HG02678 (cell line): ENCODE data around the gene FANCG.

Experiments used
- ATAC-seq: cut with Tn5 transposase; IDR thresholded peaks from one replicate; pipeline ENCODE4 v1.9.1; 2021; ENCODE audit warnings: mild to moderate bottlenecking, moderate library complexity; ENCODE audit not compliant: unreplicated experiment

The FANCG gene

DNA sequence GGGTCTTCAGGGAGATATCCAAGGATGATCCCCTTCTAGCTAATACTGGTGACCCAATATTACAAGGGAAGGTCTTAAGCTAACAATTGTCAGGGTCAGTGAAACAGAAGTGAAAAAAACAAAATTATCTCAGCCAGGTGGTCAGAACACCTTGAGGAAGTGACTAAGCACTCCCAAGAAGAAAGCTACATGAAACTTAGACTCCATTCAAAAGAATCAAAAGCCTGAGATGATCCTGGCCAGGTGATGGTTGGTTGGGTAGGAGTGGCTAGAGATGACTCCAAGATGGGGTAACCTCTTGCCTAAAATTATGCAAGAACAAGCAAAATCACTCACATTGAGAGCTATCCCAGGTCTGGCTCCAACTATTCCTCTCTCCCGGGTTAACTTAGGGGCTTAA is 12.7 kb downstream of the FANCG start:
- no peak for ATAC-seq

DNA sequence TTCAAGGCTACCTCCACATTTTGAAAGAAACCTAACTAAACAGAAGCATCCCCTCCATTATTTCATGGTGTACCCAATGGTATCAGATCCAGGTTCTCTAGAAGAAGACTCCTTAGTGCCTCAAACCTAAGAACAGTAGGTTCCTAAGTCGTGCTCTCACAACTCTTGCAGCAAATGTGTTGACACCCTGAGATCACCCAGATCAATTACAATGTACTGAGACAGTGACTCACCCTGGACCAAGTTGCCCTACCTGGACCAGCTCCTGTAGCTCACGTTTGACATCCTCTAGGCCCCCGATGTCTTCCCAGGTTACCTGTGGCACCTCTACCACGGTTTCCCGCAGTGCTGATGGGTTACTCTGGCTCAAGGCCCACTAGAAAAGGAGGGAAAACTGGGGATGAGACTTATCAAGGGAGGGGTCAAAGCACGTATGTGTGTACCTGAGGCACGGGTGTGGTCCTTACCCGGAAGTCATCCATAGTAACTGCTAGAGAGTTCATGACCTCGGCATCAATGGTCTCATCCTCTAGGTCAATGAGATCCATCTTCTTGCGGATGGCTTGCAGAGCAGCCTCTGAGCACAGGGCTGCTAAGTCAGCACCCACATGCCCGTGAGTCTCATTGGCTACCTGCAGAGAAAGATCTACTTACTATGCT is 19.1 kb downstream of the FANCG start:
- ATAC-seq = no peak

DNA sequence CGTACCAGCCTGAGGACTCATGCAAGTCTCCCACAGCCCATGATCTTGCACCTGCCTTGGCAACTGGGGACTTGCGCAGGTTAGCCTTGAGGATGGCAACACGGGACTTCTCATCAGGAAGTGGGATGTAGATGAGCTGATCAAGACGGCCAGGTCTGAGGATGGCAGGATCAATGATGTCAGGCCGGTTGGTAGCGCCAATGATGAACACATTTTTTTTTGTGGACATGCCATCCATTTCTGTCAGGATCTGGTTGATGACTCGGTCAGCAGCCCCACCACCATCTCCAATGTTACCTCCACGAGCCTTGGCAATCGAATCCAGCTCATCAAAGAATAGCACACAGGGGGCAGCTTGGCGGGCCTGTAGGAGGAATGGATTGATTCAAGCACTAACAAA is 20.3 kb downstream of the FANCG start:
- ATAC-seq = no peak

DNA sequence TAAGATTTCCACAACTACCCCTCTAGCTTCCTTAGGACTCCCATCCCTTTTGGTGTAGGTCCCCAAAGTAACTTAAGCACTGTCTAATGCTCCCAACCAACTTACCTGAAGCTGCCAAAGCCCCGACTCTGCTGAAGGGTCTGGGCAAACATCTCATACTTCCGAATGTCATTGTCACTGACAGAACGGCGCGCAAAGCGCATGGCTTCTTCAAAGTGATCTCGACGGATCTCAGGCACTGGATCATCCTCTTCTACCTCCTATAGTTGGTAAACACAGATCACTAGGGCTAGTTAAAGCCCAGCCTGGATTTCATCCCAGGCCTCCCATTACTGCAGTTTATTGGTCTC is 22.5 kb downstream of the FANCG start:
- no peak for ATAC-seq

DNA sequence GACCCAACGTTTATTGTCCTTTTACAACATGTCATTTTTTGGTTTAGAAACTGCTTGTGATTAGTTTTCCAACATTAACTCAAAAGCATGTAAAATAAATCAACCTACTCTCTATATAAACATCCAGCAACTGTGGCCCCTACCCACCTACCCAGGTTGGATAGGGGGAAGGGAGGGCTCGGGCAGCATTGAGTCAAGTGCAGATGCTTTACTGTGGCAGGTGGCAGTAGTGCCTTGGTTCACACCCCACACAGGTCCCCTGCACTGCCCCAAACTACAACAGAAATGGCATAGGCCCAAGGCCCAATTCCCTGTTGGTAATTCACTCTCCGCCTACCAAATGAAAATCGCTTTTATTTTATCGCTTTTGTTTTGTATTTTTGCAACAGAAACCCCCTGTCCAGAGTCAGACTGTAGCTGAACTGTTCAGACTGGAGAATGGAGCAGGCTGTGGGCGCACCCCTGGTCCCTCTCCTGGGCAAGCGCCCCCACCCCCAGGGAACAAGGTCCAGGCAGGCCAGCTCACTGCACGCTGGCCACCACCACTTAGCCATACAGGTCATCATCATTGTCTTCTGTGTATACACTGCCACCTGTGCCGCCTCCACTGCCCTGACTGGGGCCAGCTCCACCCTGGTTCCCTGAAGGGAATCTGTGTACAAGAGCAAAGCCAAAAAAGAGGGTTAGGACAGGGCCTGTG is 23.0 kb downstream of the FANCG start:
- no peak for ATAC-seq

DNA sequence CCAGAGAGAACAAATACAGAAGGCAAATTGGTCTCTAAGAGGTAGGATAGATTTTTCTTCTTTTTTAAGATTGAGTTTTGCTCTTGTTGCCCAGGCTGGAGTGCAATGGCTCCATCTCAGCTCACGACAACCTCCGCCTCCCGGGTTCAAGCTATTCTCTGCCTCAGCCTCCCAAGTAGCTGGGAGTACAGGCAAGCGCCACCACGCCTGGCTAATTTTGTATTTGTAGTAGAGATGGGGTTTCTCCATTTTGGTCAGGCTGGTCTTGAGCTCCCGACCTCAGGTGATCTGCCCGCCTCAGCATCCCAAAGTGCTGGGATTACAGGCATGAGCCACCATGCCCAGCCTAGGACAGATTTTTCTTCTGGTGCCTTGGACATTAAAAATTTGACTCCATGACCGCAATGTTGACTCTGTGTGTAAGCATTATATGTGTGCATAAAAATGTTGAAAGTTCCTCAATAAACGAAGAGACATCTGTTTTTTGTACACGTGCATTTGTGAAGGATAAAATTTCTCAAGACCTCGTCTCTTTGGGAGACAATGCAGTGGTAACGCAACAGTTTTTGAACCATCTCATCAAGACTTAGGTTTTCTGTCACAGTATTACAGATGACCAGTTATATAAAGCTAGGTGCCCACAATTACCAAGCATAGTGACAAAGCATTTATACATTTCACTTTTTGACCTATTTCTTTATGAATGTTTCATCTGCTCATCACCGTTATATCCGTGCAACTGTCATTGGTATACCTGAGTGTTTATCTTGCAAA is 24.7 kb downstream of the FANCG start:
- no peak for ATAC-seq

DNA sequence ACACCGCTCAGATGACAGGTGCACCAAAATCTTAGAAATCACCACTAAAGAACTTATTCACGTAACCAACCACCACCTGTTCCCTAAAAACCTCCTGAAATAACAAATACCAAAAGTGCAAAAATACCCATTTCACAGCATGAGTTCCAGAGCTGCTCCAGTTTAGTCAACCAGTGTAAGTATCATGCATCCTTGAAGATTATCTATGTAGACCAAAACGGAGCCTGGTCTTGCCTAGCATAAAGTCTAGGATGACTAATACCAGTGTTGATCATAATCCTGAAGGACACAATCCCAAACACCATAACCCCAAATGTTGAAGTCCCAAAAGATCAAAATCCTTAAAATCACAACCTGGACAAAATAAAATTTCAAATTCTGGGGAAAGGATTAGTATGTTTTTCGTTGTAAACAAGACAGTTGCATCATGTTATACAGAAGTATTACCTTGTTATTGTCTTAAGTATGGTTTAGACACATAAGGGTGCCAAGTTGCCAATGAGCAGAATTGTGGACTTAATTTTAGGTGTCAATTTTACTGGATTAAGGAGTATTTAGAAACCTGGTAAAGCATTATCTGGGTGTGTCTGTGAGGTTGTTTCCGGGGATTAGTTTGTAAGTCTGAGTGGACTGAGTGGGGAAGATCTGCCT is 25.4 kb downstream of the FANCG start:
- ATAC-seq = no peak

DNA sequence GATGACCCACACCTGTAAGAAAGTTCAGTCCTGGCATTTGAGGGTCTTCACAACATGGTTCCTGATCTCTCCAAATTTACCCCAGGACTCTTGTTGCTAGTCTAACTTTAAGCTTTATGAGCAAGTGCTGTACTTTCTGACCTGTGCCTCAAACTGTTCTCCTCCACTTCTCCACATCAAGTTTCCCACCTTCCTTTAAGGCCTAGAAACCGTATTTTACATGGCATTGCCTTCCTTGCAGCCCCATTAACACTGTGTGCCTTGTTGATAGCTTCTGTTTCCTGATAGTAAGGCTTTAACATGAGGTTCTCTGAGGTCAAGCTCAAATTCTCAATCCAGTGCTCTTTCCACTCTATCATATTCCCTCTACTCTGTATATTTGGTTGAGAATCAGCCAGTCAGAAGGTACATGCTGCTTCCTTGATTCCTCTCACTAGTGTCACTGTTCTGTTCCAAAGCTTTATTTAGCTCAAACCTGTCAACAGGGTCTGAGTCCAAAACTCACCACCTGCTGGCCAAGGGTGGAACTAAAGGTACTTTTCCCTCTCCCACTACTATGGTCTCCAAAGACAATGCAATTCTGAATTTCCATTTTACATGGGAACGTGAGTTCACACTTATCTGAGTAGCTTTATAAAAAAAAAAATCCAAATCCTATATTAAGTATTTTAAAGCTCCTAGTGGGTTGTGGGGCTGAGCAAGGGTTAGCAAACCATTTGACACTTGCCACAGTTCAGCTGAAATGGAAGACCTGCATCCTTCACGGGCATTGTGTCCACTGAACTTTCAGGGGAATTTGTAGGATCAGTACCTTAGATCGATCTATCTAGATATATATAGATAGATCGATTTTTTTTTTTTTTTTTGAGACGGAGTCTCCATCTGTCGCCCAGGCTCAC is 28.4 kb downstream of the FANCG start:
- ATAC-seq = no peak

DNA sequence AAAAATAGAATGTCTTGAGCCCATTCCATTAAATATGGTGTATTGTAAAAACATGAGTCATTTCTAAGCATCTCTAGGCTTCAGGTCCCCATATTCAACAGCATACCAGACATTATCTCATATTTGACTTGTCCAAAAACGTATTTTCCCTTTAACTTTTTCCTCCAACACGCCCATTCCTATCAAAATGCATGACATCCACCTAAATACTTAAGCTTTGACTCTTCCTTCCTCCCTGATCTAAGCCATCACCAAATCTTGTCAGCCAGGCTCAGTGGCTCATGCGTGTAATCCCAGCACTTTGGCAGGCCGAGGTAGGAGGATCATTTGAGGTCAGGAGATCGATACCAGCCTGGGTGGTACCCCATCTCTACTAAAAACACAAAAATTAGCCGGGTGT is 31.2 kb downstream of the FANCG start:
- no peak for ATAC-seq

DNA sequence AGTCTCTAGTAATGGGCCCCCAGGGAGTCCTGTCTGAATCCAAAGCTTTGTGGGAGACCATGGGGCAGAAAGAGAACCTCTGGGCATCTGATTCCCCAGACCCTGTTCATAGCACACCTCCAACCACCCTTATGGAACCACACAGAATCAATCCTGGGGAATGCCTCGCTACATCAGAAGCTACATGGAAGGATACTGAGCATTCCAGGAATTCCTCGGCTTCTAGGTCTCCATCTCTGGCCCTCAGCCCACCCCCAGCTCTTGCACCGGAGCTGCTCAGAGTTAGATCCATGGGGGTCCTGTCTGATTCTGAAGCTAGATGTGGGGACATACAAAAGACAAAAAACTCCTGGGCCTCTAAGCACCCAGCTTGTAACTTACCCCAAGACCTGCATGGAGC is 35.7 kb downstream of the FANCG start:
- ATAC-seq = no peak

DNA sequence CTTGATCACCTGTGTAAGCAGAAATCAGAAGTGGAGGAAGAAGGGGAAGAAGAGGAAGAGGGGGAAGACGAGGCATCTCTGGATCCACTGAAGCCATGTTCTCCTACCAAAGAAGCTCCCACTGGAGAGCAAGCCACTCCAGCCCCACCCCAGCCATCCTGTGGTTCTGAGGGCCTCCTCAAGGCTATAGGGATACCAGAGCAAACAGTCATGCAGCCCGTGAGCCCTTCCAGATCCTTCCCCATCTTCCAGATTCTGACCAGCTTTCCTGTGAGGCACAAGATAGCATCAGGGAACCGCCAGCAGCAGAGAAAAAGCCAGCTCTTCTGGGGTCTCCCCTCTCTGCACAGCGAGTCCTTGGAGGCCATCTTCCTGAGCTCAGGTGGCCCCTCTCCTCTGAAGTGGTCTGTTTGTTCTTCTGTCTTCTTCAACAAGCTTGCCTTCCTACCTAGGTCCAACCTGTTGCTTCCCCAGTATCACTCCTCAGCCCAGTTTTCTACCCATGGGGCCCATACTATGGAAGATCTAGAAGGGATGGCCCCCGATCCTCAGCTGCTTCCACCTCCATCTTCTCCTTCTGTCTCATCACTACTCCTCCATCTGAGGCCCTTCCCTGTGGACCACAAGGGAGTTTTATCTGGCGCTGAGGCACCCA is 36.7 kb downstream of the FANCG start:
- no peak for ATAC-seq

DNA sequence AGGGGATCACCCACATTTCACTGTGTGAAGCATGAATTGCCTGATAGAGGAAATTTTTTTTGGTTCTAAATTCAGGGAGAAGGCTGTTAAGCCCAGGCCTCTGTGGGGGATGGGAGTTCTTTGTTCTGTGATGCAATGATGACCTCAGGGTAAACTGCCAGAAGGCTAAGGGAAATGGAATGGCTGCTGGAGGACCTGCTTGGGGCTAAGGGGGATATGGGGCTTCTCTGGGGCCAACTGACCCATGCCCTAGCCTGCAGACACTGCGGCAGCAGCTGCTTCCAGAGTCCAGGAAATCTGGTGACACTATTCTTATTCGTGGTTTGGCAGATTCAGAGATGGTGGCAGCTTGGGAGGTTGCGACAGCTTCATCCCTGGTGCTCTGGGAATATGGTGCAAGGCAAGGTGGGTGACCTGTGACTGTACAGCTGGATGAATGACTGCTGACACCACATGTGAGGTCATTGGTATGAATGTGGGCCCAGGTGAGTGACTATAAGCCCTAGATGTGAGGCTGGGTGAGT is 37.6 kb downstream of the FANCG start:
- no peak for ATAC-seq

DNA sequence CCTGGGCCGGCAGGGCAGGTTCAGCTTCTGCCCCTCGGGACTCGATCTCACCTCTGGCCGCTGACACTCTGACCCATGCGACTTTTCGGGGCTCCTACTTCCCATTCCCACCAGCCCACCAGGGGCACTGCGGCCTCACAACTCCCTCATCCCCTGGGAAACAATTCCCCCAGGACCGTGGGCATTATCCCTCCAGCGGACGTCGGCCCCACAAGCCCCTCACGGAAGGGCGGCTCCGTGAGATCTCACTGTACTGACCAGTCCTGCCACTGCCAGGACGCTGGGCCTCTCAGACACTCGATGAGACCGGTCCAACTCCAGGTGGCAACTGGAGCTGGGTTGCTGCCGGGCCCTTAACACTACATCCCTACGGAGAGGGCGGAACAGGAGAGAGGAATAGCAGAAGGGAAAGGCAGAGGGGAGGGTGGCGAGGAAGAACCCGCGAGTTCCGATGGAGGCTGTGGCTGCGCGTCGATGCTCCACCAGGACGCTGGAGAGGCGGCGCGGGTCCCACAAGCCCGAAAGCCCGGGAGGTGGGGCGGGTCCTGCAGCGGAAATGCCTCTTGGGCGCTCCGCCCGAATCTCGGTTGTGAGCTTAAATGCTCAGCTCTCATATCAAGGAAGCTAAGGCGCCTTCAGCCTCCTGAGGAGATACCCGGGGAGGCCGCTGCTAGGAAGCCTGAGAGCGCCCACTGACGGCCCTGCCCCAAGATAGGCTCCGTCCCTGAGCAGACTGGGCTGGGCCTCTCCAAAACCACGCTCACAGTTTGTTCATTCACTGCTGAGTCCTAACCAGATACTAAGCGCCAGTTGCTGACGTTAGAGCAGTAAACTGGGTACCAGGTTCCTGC is 43.7 kb downstream of the FANCG start:
- ATAC-seq = peak; percentile 82

DNA sequence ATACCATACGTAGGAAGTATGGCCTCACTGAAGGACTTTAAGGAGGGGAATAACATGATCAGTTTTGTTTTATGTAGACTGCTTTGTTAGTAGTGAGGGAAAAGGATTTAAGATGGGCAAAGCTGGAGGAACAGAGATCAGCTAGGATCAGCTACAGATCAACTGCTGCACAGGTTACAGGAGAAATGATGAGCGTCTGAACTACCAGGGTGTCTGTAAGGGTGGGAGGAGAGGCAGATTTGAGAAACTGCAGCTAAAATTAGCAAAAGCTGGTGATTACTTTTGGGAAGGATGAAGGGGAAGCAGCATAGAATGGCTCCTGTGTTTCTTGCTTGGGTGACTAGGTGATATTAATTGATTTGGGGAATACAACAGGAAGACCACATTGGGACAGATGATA is 46.6 kb downstream of the FANCG start:
- no peak for ATAC-seq

DNA sequence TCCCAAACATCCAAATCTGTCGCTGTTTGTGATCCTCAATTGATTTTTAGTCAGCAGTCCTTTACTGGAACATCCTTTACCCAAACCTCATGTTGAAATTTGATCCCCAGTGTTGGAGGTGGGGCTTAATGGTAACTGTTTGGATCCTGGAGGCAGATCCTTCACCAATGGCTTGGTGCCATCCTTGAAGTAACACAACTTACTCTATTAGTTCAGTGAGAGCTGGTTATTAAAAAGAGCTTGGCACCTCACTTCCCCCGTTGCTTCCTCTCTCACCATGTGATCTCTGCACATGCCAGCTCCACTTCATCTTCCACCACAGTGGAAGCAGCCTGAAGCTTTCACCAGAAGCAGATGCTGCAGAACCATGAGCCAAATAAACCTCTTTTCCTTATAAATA is 49.9 kb downstream of the FANCG start:
- no peak for ATAC-seq

DNA sequence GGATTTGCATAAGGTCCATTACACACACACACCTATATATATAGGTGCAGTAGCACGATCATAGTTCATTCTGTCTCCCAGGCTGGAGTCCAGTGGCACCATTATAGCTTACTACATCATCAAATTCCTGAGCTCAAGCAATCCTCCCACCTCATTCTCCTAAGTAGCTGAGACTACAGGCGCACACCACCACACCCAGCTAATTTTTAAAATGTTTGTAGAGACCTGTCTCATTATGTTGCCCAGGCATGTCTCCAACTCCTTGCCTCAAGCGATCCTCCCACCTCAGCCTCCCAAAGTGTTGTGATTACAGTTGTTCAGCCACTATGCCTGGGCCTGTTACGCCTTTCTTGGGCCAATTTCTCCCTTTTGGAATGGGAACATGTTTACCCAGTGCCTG is 50.5 kb downstream of the FANCG start:
- no peak for ATAC-seq

DNA sequence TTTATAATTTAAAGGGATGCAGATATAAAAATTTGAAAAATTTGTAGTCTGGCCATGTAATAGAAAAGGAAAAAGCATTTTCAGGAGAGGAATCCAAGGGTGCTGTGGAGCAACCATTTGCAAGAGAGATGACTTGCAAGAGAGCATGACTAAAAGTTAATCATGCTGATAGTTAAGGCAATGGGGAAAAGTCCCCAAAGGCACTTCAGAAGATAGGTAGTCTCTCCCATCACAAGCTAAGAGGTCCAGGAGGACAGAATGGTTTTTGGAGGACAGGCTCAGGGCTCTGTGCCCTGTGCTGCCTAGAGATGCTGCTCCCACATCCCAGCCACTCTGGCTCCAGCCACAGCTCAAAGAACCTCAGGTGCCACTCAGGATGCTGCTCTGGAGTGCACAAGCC is 51.4 kb downstream of the FANCG start:
- no peak for ATAC-seq

DNA sequence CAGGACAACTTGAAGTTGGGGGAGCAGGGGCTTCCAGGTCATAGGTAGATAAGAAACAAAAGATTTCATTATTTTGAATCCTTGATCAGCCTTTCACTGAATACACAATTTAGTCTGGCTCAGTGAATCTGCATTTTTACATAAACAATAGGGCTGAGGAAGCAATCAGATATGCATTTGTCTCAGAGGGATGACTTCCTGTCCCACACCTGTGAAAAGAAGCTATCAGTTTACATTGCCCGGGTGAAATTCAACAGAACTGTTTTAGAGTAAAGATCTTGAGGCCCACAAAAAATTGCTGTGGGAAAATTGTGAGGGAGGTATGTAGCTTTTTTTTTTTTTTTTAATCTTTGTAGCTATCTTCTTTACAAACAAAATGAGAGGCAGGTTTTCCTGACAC is 51.9 kb downstream of the FANCG start:
- no peak for ATAC-seq

DNA sequence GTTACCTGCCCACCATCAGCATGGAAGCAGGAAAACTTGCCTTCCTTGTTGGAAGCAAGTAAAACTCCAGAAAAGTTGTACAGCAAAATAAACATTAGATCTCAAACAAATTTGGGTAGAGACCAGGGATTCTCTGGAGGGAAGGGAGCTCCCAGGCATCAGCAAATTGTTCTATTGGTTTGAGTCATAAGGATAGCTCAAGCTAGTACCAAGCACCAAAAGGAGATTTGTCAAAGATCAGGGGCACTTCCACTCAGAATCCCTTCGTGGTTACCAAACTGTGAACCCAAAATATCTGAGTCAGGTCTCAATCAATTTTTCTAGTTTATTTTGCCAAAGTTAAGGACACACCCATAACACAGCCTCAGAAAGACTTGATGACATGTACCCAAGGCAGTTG is 52.4 kb downstream of the FANCG start:
- no peak for ATAC-seq
